H4 (cell line): Measurements from ENCODE around the gene GJA10. TPM values are rescaled to one million over a fixed set of nuclear protein-coding genes. Genes with fewer than 3 reads are reported as not detected.

Experiments used
- DNase-seq: peaks from one replicate; pipeline ENCODE4 v3.0.0-alpha.2; 2015; ENCODE audit warnings: low spot score
- total RNA-seq: library from RNA; depleted of rRNA; stranded (reverse); fragments of >200 nt; shearing (Covaris generic); gene quantifications from 2 replicates; pipeline ENCODE4 v1.2.3, GENCODE V29; 2014

GJA10 gene
- total RNA-seq, 1 experiment from 2014 or later = not detected

- no peak for DNase-seq
These were observed 22.9 kb downstream of the GJA10 start for GRCh38 chr6:89917216-89917615.

GRCh38 chr6:89917801-89918366 lies 23.6 kb downstream of the GJA10 start:
- DNase-seq = no peak

GRCh38 chr6:89921197-89921596 lies 26.9 kb downstream of the GJA10 start:
- DNase-seq = no peak

GRCh38 chr6:89921691-89922090 lies 27.4 kb downstream of the GJA10 start:
- DNase-seq = no peak

- no peak for DNase-seq
These were observed 30.0 kb downstream of the GJA10 start for GRCh38 chr6:89924231-89924630.

- no peak for DNase-seq
These were observed 31.6 kb downstream of the GJA10 start for GRCh38 chr6:89925826-89926225.

- DNase-seq = no peak
These were observed 33.0 kb downstream of the GJA10 start for GRCh38 chr6:89927264-89927663.

- no peak for DNase-seq
These were observed 33.7 kb downstream of the GJA10 start for GRCh38 chr6:89927791-89928550.

- DNase-seq = no peak
These were observed 34.3 kb downstream of the GJA10 start for GRCh38 chr6:89928604-89929003.

GRCh38 chr6:89930789-89931188 lies 36.5 kb downstream of the GJA10 start:
- DNase-seq = no peak

- DNase-seq = no peak
These were observed 38.1 kb downstream of the GJA10 start for GRCh38 chr6:89932245-89932802.

GRCh38 chr6:89934685-89935366 lies 40.6 kb downstream of the GJA10 start:
- no peak for DNase-seq

- DNase-seq = no peak
These were observed 41.9 kb downstream of the GJA10 start for GRCh38 chr6:89936177-89936576.

- no peak for DNase-seq
These were observed 43.7 kb downstream of the GJA10 start for GRCh38 chr6:89938014-89938413.

GRCh38 chr6:89939144-89939543 lies 44.9 kb downstream of the GJA10 start:
- no peak for DNase-seq

GRCh38 chr6:89940225-89941027 lies 46.2 kb downstream of the GJA10 start:
- peak; percentile 73 for DNase-seq

- no peak for DNase-seq
These were observed 46.9 kb downstream of the GJA10 start for GRCh38 chr6:89941031-89941762.

GRCh38 chr6:89941763-89942497 lies 47.7 kb downstream of the GJA10 start:
- DNase-seq = no peak

- no peak for DNase-seq
These were observed 48.3 kb downstream of the GJA10 start for GRCh38 chr6:89942601-89943000.

- DNase-seq = no peak
These were observed 50.0 kb downstream of the GJA10 start for GRCh38 chr6:89944181-89944755.
